Cardiac atrium fibroblast (primary cell): ENCODE data around the gene NXPE4. TPM values are rescaled to one million over a fixed set of nuclear protein-coding genes. Genes with fewer than 3 reads are reported as not detected.

ENCODE experiments used
- total RNA-seq: library from RNA; depleted of rRNA; stranded (reverse); fragments of >200 nt; gene quantifications from 2 replicates; pipeline ENCODE4 v1.2.3, GENCODE V29; 2015

The NXPE4 gene
- not detected in 2 replicates for total RNA-seq

DNA sequence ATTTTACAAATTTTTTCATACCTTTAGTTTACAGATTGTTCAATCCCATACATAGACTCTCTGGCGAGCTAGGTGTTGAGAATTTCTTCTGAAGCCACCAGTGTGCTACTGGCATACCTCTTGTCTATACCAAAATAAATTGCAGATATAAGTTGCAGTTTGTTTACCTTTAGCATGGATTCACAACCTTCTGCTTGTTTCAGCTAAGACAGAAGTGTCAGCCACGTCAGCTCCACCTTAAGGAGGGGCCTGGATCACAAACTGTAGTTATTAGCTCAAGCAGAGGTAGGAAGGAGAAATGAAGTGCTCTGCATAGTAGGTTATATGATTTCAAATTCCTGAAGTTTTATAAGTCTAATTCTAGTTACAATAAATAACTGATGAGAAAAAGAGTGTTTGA is at the start of gene NXPE4:
Gene NXPE4, minus strand, starts transcription at position 216 of the 400 bp plus-strand sequence. CDS start 1,027 bp downstream, outside the sequence.

DNA sequence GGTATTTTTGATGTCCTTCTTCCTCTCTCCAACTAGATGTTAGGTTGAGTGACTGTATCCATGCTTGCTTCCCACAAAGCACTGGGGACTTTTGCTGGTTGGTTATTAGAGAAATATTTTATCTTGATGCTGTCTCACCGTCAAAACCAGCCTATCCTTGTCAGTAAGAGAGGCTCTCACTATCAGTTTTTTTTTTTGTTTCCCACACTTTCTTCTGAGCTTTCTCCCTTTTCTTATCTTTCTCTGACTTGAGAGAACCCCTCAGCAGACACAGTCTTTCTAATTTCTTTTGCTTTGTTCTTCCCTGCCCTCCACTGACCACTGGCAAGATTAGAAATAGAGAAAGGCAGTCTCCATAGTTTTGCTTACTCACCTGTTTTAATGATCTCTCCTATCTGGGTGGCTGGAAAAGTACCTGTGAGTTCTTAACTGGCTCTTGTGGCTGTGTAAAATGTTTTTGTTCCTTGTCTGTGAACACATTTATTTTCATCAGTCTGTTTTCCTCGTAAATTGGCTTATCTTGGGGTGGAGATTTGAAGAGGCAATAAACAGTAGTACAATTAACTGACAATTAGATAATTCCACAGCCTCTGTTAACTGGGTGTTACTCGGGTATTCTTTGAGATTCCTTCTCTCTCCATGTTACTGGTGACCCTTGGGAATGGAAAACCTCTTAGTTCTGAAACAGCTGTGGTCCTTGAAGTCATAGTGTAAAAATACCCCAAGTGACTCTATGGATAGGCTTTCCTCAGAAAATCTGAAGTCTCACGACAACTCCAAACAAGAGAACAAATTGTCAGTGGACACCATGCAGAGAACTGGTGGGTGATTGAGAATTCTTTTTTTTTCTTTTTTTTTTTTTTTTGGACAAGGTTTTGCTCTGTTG is 35.9 kb downstream of the NXPE4 start, which contains the start of gene NXPE1:
Gene NXPE1, minus strand, starts transcription at position 457 of the 886 bp plus-strand sequence. CDS start 8,680 bp downstream, outside the sequence.

Other genes with a start within 250 kb of the NXPE4 start
- gene C11orf71, start 195.3 kb downstream of the NXPE4 start, total RNA-seq, result 1.3 and 2.9 TPM in 2 replicates
- gene RBM7, start 195.1 kb downstream of the NXPE4 start, total RNA-seq, result 20.4 and 34.7 TPM in 2 replicates
- 255 and 270 TPM in 2 replicates for gene REXO2, start 156.3 kb downstream of the NXPE4 start, total RNA-seq
- not detected in 2 replicates for gene NXPE1, start 35.9 kb downstream of the NXPE4 start, total RNA-seq
- gene NXPE2, start 82.7 kb upstream of the NXPE4 start, total RNA-seq, result not detected in 2 replicates